Large intestine (tissue), 12 donors: Measurements from ENCODE around the gene FOXA1. TPM values are rescaled to one million over a fixed set of nuclear protein-coding genes. Genes with fewer than 3 reads are reported as not detected.

Experiments
- DNase-seq, 2 donors: peaks; one replicate each; pipeline versions ENCODE4 v3.0.0 to v3.0.0-alpha.2; 2013
- H3K27ac ChIP-seq: one replicate; pipeline ENCODE4 v1.5.1; 2013; ENCODE audit warnings: low read length
- H3K27me3 ChIP-seq: 2 replicates; pipeline ENCODE4 v1.6.1; 2013; ENCODE audit warnings: low read length; ENCODE audit not compliant: control insufficient read depth, insufficient read depth
- H3K36me3 ChIP-seq: 2 replicates; pipeline ENCODE4 v1.6.1; 2013; ENCODE audit warnings: low read length; ENCODE audit not compliant: control insufficient read depth, insufficient read depth
- H3K4me1 ChIP-seq: one replicate; pipeline ENCODE4 v1.6.1; 2013; ENCODE audit warnings: low read length; ENCODE audit not compliant: control insufficient read depth, insufficient read depth
- H3K4me3 ChIP-seq: one replicate; pipeline ENCODE4 v1.5.1; 2013; ENCODE audit warnings: low read length
- H3K9me3 ChIP-seq: one replicate; pipeline ENCODE4 v1.6.1; 2013; ENCODE audit warnings: mild to moderate bottlenecking, low read depth, low read length, moderate library complexity; ENCODE audit not compliant: control insufficient read depth
- WGBS: methylation state at CpG from one replicate; pipeline ENCODE4 v1.1.5; 2013; ENCODE audit warnings: low lambda C conversion rate; ENCODE audit not compliant: insufficient coverage; 5-methylcytosine and 5-hydroxymethylcytosine counted together
- long read RNA-seq, 11 donors: transcript quantifications; one replicate each; lab custom pipeline, GENCODE V29; 2026
- polyA plus RNA-seq: library from polyadenylated mRNA; unstranded; fragments of 120-200 nt; gene quantifications from one replicate; pipeline ENCODE4 v1.2.1, GENCODE V29; 2013

FOXA1 gene
- 36.0 TPM for polyA plus RNA-seq
- long read RNA-seq, donor 1, transcript FOXA1-201 (2 exons, 2,862 nt), result major isoform, 5 of 5 reads
- long read RNA-seq, donor 1, partial matches to known transcripts, result 0 of 5 reads
- long read RNA-seq, donor 1, other reads (novel, unspliced or antisense), result 0 of 5 reads
- long read RNA-seq, donor 2, transcript FOXA1-201 (2 exons, 2,862 nt), result major isoform, 13 of 13 reads
- long read RNA-seq, donor 2, partial matches to known transcripts, result 0 of 13 reads
- long read RNA-seq, donor 2, other reads (novel, unspliced or antisense), result 0 of 13 reads
- long read RNA-seq, donor 3, result 0 reads
- long read RNA-seq, donor 4, partial matches to known transcripts, result 0 of 4 reads
- long read RNA-seq, donor 4, other reads (novel, unspliced or antisense), result 0 of 4 reads
- long read RNA-seq, donor 5, transcript FOXA1-201 (2 exons, 2,862 nt), result major isoform, 10 of 11 reads
- long read RNA-seq, donor 5, partial matches to known transcripts, result 0 of 11 reads
- long read RNA-seq, donor 5, other reads (novel, unspliced or antisense), result 0 of 11 reads
- long read RNA-seq, donor 6, transcript FOXA1-201 (2 exons, 2,862 nt), result major isoform, 20 of 20 reads
- long read RNA-seq, donor 6, partial matches to known transcripts, result 0 of 20 reads
- long read RNA-seq, donor 6, other reads (novel, unspliced or antisense), result 0 of 20 reads
- long read RNA-seq, donor 7, transcript FOXA1-201 (2 exons, 2,862 nt), result major isoform, 6 of 6 reads
- long read RNA-seq, donor 7, partial matches to known transcripts, result 0 of 6 reads
- long read RNA-seq, donor 7, other reads (novel, unspliced or antisense), result 0 of 6 reads
- long read RNA-seq, donor 8, transcript FOXA1-201 (2 exons, 2,862 nt), result major isoform, 13 of 13 reads
- long read RNA-seq, donor 8, partial matches to known transcripts, result 0 of 13 reads
- long read RNA-seq, donor 8, other reads (novel, unspliced or antisense), result 0 of 13 reads
- long read RNA-seq, donor 9, partial matches to known transcripts, result 0 of 4 reads
- long read RNA-seq, donor 9, other reads (novel, unspliced or antisense), result 0 of 4 reads
- long read RNA-seq, donor 10, transcript FOXA1-201 (2 exons, 2,862 nt), result major isoform, 16 of 51 reads
- long read RNA-seq, donor 10, partial matches to known transcripts, result 34 of 51 reads
- long read RNA-seq, donor 10, other reads (novel, unspliced or antisense), result 0 of 51 reads
- long read RNA-seq, donor 11, transcript FOXA1-201 (2 exons, 2,862 nt), result major isoform, 13 of 13 reads
- long read RNA-seq, donor 11, partial matches to known transcripts, result 0 of 13 reads
- long read RNA-seq, donor 11, other reads (novel, unspliced or antisense), result 0 of 13 reads

DNA sequence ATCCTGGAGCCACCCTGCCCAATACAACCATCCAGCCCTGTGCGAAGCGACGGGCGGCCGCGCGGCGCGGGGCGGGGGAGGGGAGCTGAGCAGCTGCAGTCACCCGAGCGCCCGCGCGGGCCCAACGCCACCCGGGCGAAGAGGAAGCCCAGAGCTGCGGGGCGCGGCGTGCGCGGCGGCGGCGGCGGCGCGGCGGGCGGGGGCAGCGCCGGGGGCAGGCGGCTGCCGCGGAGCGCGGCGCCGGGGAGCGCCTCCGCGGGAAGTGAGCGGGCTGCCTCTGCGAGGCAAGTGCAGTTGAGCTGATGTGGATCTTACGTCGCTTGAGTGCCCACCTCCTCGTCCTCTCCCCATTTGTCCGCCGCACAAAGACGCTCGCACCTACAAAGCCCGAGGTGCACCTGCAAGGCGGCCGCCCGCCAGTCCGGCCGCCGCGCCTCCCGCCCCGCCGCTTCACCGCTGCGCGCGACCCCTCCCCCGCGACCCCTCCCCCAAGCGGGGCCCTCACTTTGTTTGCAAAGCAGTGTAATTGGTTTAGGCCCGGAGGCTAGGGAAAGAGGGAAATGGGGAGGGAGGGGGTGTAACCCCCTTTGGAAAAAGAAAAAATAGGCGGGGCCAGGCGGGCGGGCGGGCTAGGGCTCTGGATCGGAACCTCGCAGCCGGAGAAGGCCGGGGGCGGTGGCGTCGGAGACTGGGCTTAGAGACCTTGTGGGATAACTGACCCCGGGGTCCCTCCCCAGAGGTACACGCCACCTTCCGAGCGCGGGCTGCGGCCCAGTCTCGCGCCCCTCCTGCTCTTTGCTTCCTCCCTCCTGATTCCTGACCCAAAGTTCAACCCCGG is at the start of gene FOXA1, which contains the start of gene TTC6:
Gene FOXA1 (minus strand): TSS at position 279 of the 838 bp plus-strand sequence. CDS start 277 bp downstream, at position 2.
Gene TTC6 (plus strand): TSS at position 659 of the 838 bp plus-strand sequence. CDS start 26,436 bp downstream, outside the sequence.
- H3K4me3 ChIP-seq, result peak within 1 kb of the TSS; percentile 77
- peaks cover 9% of the 10 kb centered on the region for H3K9me3 ChIP-seq
- peaks cover 84% of the 10 kb centered on the region for H3K27me3 ChIP-seq
- H3K36me3 ChIP-seq, result no peaks in the 10 kb centered on the region
- H3K4me1 ChIP-seq, result peaks cover 5% of the 10 kb centered on the region
- WGBS, result 0% methylated on average over 2 of the region's 92 CpGs
- DNase-seq, result peak; percentile 72 to 81
- peak within 1 kb of the TSS; percentile 97 for H3K27ac ChIP-seq

DNA sequence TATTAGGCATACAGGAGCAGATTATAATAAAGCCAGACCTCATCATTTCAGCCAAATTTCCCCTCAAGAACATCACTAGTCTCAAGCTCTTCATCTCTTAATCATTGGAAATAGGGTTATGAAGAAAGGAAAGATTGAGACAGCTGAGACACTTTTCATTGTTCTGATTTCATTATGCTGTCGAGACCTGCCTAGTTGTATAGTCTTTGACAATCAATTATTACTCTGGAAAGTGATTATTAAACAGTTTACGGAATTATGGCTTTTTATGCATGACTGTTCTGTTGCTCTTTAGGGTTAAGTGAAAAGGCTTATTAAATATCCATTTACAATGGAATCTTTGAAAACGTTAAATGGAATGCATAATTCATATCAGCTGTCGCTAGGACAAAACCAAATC is 48.7 kb upstream of the FOXA1 start:
- no peak overlapping the region for H3K27ac ChIP-seq
- H3K36me3 ChIP-seq, result no peaks in the 10 kb centered on the region

DNA sequence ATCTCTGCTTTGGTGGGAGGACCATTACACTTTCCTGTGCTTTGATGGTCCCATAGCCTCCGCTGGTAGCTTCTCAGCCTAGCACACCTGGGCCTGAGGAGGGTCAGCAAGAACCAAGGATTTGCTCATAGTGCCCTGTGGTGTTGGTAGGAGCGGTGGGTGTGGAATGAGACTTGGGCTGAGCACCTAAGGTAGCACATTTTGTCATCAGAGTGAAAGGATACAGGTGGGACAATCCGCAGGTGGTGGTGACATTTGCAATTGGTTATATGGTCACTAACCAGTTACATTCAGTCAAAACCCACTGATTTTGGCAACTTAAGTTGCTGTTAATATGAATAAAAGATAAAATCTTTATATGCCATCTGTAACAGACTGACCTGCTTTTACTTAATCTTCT is 47.1 kb upstream of the FOXA1 start:
- Histone ChIP-seq H3K9me3 (no peaks in the 10 kb centered on the region), H3K27ac (no peak overlapping the region), H3K36me3 (no peaks in the 10 kb centered on the region), H3K4me3 (no peak overlapping the region), H3K27me3 (no peaks in the 10 kb centered on the region), H3K4me1 (no peaks in the 10 kb centered on the region)
- no CpG with 5 or more reads among the region's 3 CpGs for WGBS
- no peak for DNase-seq

More for the DNA sequence above, 48.7 kb upstream of the FOXA1 start:
- 86% methylated on average over 4 of the region's 4 CpGs for WGBS
- no peaks in the 10 kb centered on the region for H3K4me1 ChIP-seq
- H3K4me3 ChIP-seq, result no peak overlapping the region
- H3K27me3 ChIP-seq, result no peaks in the 10 kb centered on the region
- H3K9me3 ChIP-seq, result no peaks in the 10 kb centered on the region
- DNase-seq, result no peak

DNA sequence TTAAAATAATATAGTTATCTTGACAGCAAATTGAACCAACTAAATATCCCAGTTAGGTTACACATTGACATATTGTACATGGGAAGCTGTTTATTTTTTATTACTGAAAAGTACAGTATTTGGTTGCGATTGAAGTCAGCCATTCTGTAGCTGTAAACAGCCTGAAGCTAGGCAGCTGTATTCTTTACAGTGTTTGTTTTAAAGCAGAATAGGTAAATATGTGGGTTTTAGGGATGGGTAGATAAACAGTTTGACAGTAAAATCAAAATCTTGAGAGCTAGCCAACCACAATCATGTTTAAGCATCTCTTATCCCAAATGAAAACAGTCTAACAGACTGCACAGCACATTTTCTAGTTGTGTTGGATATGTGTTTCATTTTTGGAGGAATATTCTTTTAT is 46.1 kb upstream of the FOXA1 start:
- Histone ChIP-seq H3K27ac (no peak overlapping the region), H3K27me3 (no peaks in the 10 kb centered on the region), H3K36me3 (no peaks in the 10 kb centered on the region), H3K4me1 (no peaks in the 10 kb centered on the region), H3K9me3 (no peaks in the 10 kb centered on the region), H3K4me3 (no peak overlapping the region)
- DNase-seq, result no peak
- 100% methylated on average over 1 of the region's 1 CpG for WGBS

DNA sequence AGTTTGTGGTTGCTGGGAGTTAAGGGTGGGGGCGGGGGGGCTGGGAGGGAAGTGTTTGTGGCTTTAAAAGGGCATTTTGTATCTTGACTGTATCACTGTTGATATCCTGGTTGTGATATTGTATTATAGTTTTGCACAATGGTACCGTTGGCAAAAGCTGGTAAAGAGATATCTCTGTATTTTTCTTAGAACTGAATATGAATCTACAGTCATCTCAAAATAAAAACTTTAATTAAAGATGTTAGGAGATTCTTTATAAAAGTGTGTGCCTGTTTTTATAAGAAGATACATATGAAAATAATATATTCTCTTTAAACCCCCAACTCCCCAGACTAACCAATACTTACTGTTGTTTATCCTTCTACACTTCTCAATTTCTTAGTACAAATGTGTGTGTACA is 43.5 kb upstream of the FOXA1 start:
- WGBS, result 88% methylated on average over 1 of the region's 2 CpGs
- no peak for DNase-seq
- H3K4me1 ChIP-seq, result no peaks in the 10 kb centered on the region
- H3K27me3 ChIP-seq, result no peaks in the 10 kb centered on the region
- H3K36me3 ChIP-seq, result no peaks in the 10 kb centered on the region
- no peaks in the 10 kb centered on the region for H3K9me3 ChIP-seq
- no peak overlapping the region for H3K27ac ChIP-seq
- H3K4me3 ChIP-seq, result no peak overlapping the region

DNA sequence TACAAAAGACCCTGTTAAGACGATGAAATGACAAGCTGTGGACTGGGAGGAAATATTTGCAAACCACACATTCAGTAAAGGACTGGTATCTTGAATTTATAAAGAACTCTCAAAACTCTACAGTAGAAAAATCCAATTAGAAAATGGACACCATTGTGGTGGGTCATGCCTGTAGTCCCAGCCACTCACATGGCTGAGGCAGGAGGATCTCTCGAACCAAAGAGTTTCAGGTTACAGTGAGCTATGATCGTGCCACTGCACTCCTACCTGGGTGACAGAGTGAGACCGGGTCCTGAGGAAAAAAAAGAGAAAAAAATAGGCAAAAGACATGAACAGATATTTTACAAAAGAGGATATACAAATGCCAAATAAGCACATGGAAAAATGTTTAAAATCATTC is 42.3 kb upstream of the FOXA1 start:
- WGBS, result 90% methylated on average over 2 of the region's 4 CpGs
- Histone ChIP-seq H3K4me1 (no peaks in the 10 kb centered on the region), H3K36me3 (no peaks in the 10 kb centered on the region), H3K27ac (no peak overlapping the region), H3K27me3 (no peaks in the 10 kb centered on the region), H3K9me3 (no peaks in the 10 kb centered on the region), H3K4me3 (no peak overlapping the region)
- no peak for DNase-seq

DNA sequence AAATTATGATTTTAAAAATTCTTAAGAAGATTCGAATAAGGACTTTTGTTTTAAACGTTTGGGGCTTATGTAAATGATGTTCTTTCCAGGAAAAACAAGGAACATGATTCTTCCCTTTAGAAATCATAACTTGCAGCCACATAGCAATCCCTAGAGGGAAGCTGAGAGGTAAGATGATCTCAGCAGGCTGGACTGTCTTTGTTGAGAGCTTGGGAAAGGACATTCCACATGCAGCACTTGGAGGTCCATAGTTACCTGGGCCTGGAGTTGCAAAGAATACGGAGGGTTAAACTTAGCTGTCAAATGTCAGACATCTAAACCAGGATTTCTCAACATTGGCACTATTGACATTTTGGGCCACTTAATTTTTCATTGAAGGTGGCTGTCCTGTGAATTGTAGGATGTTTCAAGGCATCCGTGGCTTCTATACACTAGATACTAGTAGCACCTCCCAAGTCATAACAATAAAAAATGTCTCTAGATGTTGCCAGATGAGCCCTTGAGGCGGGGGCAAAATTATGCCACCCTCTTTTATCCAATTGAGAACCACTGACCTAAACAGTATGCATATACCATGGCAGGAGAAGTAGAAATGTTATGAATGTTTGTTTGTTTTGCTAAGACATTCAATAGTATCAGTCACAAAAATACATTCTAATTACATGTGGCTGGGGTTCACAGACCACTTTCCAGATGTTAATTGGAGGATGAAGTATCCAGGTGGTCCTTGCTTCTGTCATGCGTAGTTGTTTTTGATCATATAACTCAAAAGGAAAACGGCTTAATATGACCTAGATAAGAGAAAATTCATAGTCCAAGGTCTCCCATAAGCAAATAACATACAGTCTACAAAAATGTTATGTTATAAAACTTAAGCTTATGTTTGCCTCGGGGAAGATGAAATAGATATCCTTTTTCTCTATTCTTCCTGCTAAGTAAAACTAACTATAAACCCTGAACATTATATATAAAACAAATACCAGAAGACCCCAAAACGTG is 30.8 kb upstream of the FOXA1 start:
- no peaks in the 10 kb centered on the region for H3K36me3 ChIP-seq
- peaks cover 14% of the 10 kb centered on the region for H3K9me3 ChIP-seq
- no peak overlapping the region for H3K27ac ChIP-seq
- WGBS, result 45% methylated on average over 3 of the region's 9 CpGs
- no peaks in the 10 kb centered on the region for H3K4me1 ChIP-seq
- peak in 1 of 2 donors; percentile 34 for DNase-seq
- H3K4me3 ChIP-seq, result no peak overlapping the region
- H3K27me3 ChIP-seq, result no peaks in the 10 kb centered on the region

DNA sequence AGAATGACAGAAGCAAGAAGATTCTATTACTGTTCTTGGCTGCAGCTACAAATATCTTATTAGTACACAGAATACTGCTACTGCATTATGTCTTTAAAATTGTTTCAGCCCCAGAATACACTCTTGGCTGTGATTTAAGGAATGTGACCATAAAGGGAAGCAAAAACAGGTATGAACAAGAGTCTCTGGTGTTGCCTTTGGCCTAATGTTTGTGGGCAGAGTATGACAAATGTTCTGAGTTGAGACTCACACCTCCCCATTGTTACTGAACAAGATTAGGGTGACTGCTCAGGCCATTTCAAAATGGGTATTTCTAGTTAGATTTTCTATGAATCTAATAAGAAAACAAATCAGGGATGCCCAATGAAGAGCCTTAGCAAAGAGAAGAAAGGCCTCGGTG is 28.9 kb upstream of the FOXA1 start:
- Histone ChIP-seq H3K9me3 (peaks cover 9% of the 10 kb centered on the region), H3K4me1 (no peaks in the 10 kb centered on the region), H3K4me3 (no peak overlapping the region), H3K27me3 (no peaks in the 10 kb centered on the region), H3K27ac (no peak overlapping the region), H3K36me3 (no peaks in the 10 kb centered on the region)
- WGBS, result 100% methylated on average over 1 of the region's 1 CpG
- DNase-seq, result no peak
